Mucosa of descending colon (tissue), 3 donors: Measurements from ENCODE around the gene PPP2R5B. TPM values are rescaled to one million over a fixed set of nuclear protein-coding genes. Genes with fewer than 3 reads are reported as not detected.
A peak's percentile ranks its signal among the peaks of the same experiment; 100 is the strongest.

Source experiments
- ATAC-seq: fragments of 200-7000 bp; cut with Tn5 transposase; one replicate; pipeline ENCODE4 v1.9.1; 2020; ENCODE audit warnings: mild to moderate bottlenecking, moderate library complexity
- DNase-seq, 3 donors: peaks; one replicate each; pipeline ENCODE4 v3.0.0-alpha.2; 2020
- H3K36me3 ChIP-seq: fragments of 200-600 bp; one replicate; pipeline ENCODE4 v1.8.0; 2021; ENCODE audit warnings: low read depth, mild to moderate bottlenecking
- H3K4me1 ChIP-seq: fragments of 200-600 bp; one replicate; pipeline ENCODE4 v1.8.0; 2021; ENCODE audit warnings: low read depth, mild to moderate bottlenecking
- H3K4me3 ChIP-seq: fragments of 200-600 bp; one replicate; pipeline ENCODE4 v1.8.0; 2021; ENCODE audit warnings: mild to moderate bottlenecking
- H3K9me3 ChIP-seq: fragments of 200-600 bp; one replicate; pipeline ENCODE4 v1.8.0; 2021; ENCODE audit warnings: mild to moderate bottlenecking
- intact Hi-C, 2 donors: fragments of 100-400 bp; cut with DNase I in 1 of 2; cut with micrococcal nuclease in 1 of 2; formaldehyde crosslinking; loops; one replicate each; pipeline versions ENCODE4 v1.11.0 to v1.11.1; 2022; cut with DNase I, micrococcal nuclease
- total RNA-seq, 3 donors: library from RNA; stranded (reverse); fragmentation: NEBNext Ultra II Directional in 2 of 3; extraction: Animal tissue kit (Norgen Biotek cat#: 25700) in 2 of 3; gene quantifications; one replicate each; pipeline versions ENCODE4 v1.2.1 to v1.2.4, GENCODE V29; 2021 to 2023
- TF ChIP-seq, protein P1 (sequence below): fragments of 200-600 bp; IDR thresholded peaks from one replicate; pipeline ENCODE4 v1.8.0; 2022; ENCODE audit warnings: antibody characterized with exemption, mild to moderate bottlenecking
- donor health status: DM: no; HTN: no; CAD: no; lungs with moderate emphysema.
- donor health status: DM: no; HTN: no; CAD: no.
- donor health status: DM: no; HTN: yes; CAD: no.

Gene PPP2R5B
- total RNA-seq, 3 donors from 2014 or later, result 23.0 to 39.7 (median 23.2) TPM

DNA sequence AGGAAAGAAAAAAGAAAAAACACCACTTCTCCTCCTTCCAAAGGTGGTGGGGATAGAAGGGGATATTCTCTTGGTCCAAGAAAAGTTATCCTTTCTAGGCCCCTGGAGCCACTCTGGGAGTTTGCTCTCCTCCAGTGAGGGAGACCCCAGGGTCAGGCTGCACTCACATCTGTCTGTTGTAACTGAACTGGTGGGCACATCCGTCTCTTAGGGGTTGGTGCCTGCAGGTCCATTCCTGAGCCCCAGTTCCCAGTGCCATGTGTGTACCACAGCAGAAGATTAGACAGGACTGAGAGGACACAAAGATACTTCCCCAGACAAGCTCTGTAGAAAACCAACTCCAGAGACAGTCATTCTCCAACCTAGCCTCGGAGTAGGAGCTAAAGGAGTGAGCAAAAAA, 4.4 kb upstream of the PPP2R5B start:
- ATAC-seq (no peak), DNase-seq (peak in 1 of 3 donors; percentile 5)
- no peak overlapping the region for H3K4me3 ChIP-seq
- TF ChIP-seq, protein P1, sequence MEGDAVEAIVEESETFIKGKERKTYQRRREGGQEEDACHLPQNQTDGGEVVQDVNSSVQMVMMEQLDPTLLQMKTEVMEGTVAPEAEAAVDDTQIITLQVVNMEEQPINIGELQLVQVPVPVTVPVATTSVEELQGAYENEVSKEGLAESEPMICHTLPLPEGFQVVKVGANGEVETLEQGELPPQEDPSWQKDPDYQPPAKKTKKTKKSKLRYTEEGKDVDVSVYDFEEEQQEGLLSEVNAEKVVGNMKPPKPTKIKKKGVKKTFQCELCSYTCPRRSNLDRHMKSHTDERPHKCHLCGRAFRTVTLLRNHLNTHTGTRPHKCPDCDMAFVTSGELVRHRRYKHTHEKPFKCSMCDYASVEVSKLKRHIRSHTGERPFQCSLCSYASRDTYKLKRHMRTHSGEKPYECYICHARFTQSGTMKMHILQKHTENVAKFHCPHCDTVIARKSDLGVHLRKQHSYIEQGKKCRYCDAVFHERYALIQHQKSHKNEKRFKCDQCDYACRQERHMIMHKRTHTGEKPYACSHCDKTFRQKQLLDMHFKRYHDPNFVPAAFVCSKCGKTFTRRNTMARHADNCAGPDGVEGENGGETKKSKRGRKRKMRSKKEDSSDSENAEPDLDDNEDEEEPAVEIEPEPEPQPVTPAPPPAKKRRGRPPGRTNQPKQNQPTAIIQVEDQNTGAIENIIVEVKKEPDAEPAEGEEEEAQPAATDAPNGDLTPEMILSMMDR, result no peak
- intact Hi-C loops, result no loop called here
- peaks cover 4% of the 10 kb centered on the region for H3K36me3 ChIP-seq
- no peaks in the 10 kb centered on the region for H3K9me3 ChIP-seq
- peaks cover 22% of the 10 kb centered on the region for H3K4me1 ChIP-seq

DNA sequence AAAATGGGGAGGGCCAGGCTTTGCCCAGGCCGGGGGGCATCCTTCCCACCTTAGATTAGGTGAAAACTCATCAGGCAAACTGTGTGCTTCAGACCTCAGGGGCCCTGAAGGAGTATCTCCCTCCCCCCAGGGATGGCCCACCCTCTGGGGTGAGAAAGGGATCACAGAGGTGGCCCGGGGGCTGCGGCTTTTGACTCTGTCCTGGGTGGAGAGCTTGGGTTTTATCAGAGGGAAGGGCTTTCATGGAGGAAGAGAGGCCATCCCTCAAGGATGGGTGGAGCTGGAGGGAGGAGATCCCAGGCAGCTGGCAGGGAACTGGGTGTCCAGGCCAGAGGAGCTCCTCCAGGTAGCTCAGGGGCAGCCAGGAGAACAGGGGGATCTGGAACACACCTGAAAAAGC, 3.1 kb upstream of the PPP2R5B start:
- TF ChIP-seq, protein P1, result no peak
- Histone ChIP-seq H3K4me3 (no peak overlapping the region), H3K9me3 (no peaks in the 10 kb centered on the region), H3K4me1 (peaks cover 18% of the 10 kb centered on the region), H3K36me3 (peaks cover 4% of the 10 kb centered on the region)
- DNase-seq (peak in 1 of 3 donors; percentile 22), ATAC-seq (no peak)
- intact Hi-C loops, result no loop called here

DNA sequence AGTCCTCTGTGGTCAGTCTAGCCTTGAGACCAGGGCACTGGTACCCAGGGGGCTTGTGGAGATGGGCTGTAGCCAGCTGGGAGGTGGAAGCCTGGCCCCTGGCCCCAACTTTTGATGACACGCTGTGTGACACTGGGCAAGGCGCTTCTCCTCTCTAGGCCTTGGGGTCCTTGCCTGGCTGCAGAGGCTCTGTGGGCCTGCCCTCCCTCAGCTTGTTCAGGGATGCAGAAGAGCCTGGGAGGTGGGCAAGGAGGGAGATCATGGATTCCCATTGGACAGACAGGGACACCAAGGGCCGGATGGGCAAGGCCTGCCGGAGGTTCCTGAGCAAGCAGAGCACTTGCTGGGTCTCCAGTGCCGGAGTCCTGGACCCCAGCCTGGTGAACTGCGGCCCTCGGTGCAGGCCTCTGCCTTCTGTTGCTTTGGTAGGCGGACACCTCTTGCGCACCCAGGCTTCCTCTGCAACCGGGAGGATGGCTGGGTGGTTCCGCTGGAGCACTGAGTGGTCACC, 1.3 kb upstream of the PPP2R5B start:
- Histone ChIP-seq H3K9me3 (no peaks in the 10 kb centered on the region), H3K4me3 (no peak overlapping the region), H3K4me1 (peaks cover 9% of the 10 kb centered on the region), H3K36me3 (no peaks in the 10 kb centered on the region)
- intact Hi-C loops, result no loop called here
- TF ChIP-seq, protein P1, result no peak
- DNase-seq (peak in 2 of 3 donors; percentile 55 to 63), ATAC-seq (no peak)

DNA sequence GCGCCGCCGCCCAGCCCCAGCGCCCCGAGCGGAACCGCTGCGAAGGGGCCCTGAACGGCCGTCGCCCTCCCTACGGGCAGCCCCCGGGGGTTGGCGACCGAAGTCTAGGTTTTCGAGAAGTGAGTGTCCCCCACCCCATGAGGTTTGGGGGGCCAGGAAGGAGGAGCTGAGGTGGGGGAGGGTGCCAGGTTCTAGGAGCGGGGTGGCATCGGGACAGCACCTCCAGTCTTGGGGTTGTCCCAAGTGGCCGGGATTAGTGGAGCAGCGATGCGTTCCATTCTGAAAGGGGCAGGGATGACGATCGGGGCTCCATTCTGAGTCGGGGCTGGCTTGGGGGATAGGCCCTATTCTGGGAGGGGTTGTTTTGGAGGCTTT, 408 bp downstream of the PPP2R5B start:
- H3K36me3 ChIP-seq, result no peaks in the 10 kb centered on the region
- peak in 1 of 3 donors; percentile 38 for DNase-seq
- peaks cover 9% of the 10 kb centered on the region for H3K4me1 ChIP-seq
- TF ChIP-seq, protein P1, result no peak
- no peaks in the 10 kb centered on the region for H3K9me3 ChIP-seq
- H3K4me3 ChIP-seq, result peak overlapping the region; percentile 96
- peak; percentile 14 for ATAC-seq
- intact Hi-C loops, result no loop called here

DNA sequence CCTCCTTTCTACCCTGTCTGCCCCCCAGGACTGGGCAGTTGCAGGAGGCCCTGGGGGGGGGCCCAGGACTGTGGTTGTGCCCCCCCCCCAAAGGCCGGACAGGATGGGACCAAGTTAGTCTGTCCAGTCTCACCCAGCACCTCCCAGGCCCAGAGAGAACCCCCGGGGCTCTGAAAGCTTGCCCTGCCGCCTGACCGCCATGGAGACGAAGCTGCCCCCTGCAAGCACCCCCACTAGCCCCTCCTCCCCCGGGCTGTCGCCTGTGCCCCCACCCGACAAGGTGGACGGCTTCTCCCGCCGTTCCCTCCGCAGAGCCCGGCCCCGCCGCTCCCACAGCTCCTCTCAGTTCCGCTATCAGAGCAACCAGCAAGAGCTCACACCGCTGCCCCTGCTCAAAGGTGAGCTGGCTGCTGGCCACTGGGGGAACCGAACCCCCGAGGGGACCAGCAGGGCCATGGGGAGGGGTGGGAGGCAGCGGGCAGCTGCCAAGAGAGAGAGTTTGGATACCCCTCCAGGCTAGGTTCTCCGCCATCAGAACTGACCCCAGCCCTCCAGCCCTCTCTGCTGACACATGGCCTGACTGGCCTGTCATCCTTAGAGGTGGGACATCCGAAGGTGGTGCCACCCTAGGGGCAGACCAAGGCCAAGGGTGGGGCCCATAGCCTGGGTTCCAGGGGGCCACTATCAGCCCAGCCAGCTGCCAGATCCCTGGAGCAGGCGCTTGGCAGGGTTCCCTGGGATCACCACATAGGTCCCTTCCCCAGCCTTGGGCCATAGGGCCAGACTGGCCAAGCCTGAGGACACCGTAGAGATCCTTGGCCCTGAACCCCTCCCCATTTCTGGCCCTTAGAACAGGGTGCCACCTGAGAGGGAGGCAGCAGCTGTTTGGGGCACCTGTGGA, 1.3 kb downstream of the PPP2R5B start:
- Histone ChIP-seq H3K9me3 (no peaks in the 10 kb centered on the region), H3K4me1 (peaks cover 9% of the 10 kb centered on the region), H3K36me3 (peaks cover under 1% of the 10 kb centered on the region), H3K4me3 (no peak overlapping the region)
- no peak for ATAC-seq
- intact Hi-C loops, result no loop called here
- TF ChIP-seq, protein P1, result no peak
- DNase-seq, result no peak
